HG03135 (cell line): ENCODE results near the gene SMAD9.

Experiments
- ATAC-seq: cut with Tn5 transposase; IDR thresholded peaks from one replicate; pipeline ENCODE4 v1.9.1; 2021; ENCODE audit warnings: mild to moderate bottlenecking, moderate library complexity; ENCODE audit not compliant: unreplicated experiment

Gene SMAD9

GRCh38 chr13:36870050-36870692 lies 49.9 kb downstream of the SMAD9 start:
- no peak for ATAC-seq

- no peak for ATAC-seq
These were observed 53.8 kb downstream of the SMAD9 start for GRCh38 chr13:36866232-36866631.

GRCh38 chr13:36865265-36865664 lies 54.8 kb downstream of the SMAD9 start:
- no peak for ATAC-seq

- no peak for ATAC-seq
These were observed 57.3 kb downstream of the SMAD9 start for GRCh38 chr13:36862722-36863121.

- no peak for ATAC-seq
These were observed 57.9 kb downstream of the SMAD9 start for GRCh38 chr13:36862002-36862685.

GRCh38 chr13:36859259-36859658 lies 60.8 kb downstream of the SMAD9 start:
- ATAC-seq = no peak

GRCh38 chr13:36858290-36858689 lies 61.7 kb downstream of the SMAD9 start:
- peak; percentile 78 for ATAC-seq

- ATAC-seq = no peak
These were observed 62.8 kb downstream of the SMAD9 start for GRCh38 chr13:36857253-36857652.

GRCh38 chr13:36850790-36851438 lies 69.1 kb downstream of the SMAD9 start:
- no peak for ATAC-seq

GRCh38 chr13:36848199-36848982 lies 71.6 kb downstream of the SMAD9 start:
- ATAC-seq = no peak

GRCh38 chr13:36847606-36848005 lies 72.4 kb downstream of the SMAD9 start:
- ATAC-seq = no peak

GRCh38 chr13:36841391-36841790 lies 78.6 kb downstream of the SMAD9 start:
- no peak for ATAC-seq

- no peak for ATAC-seq
These were observed 79.3 kb downstream of the SMAD9 start for GRCh38 chr13:36840718-36841250.

GRCh38 chr13:36839981-36840380 lies 80.1 kb downstream of the SMAD9 start:
- no peak for ATAC-seq

GRCh38 chr13:36839281-36839680 lies 80.8 kb downstream of the SMAD9 start:
- ATAC-seq = no peak

GRCh38 chr13:36837354-36838092 lies 82.5 kb downstream of the SMAD9 start:
- ATAC-seq = no peak

- ATAC-seq = no peak
These were observed 85.7 kb downstream of the SMAD9 start for GRCh38 chr13:36834299-36834698.

GRCh38 chr13:36831291-36831690 lies 88.7 kb downstream of the SMAD9 start:
- no peak for ATAC-seq

- no peak for ATAC-seq
These were observed 90.3 kb downstream of the SMAD9 start for GRCh38 chr13:36829753-36830152.

- no peak for ATAC-seq
These were observed 97.3 kb downstream of the SMAD9 start for GRCh38 chr13:36822785-36823184.
